GM04504 (cell line): ENCODE measurements around the gene KLHL40.
"Not testable (repeated sequence)": the region's sequence is repeated elsewhere in the genome, so short reads cannot be mapped to it uniquely, and the experiment has no call there.

ENCODE experiments used
- DNase-seq: peaks from one replicate; pipeline ENCODE4 v3.0.0-alpha.2; 2012; ENCODE audit warnings: low read depth

Gene KLHL40

GRCh38 chr3:42705058-42705767 lies 19.9 kb downstream of the KLHL40 start:
- no peak for DNase-seq

- DNase-seq: no peak
Observed at GRCh38 chr3:42705962-42706585, 20.7 kb downstream of the KLHL40 start.

GRCh38 chr3:42706721-42707619 lies 21.6 kb downstream of the KLHL40 start:
- no peak for DNase-seq

- no peak for DNase-seq
Observed at GRCh38 chr3:42707620-42708355, 22.5 kb downstream of the KLHL40 start.

GRCh38 chr3:42708611-42709151 lies 23.3 kb downstream of the KLHL40 start:
- no peak for DNase-seq

- DNase-seq: no peak
Observed at GRCh38 chr3:42709621-42710020, 24.3 kb downstream of the KLHL40 start.

- DNase-seq: no peak
Observed at GRCh38 chr3:42710323-42711021, 25.1 kb downstream of the KLHL40 start.

GRCh38 chr3:42711491-42712343 lies 26.4 kb downstream of the KLHL40 start:
- no peak for DNase-seq

- DNase-seq: no peak
Observed at GRCh38 chr3:42712344-42712648, 27.0 kb downstream of the KLHL40 start.

GRCh38 chr3:42712688-42713372 lies 27.5 kb downstream of the KLHL40 start:
- DNase-seq: no peak

GRCh38 chr3:42713747-42714146 lies 28.4 kb downstream of the KLHL40 start:
- no peak for DNase-seq

GRCh38 chr3:42714171-42714852 lies 29.0 kb downstream of the KLHL40 start:
- DNase-seq: no peak

GRCh38 chr3:42717306-42717705 lies 32.0 kb downstream of the KLHL40 start:
- no peak for DNase-seq

- DNase-seq: no peak
Observed at GRCh38 chr3:42718338-42718737, 33.0 kb downstream of the KLHL40 start.

- DNase-seq: no peak
Observed at GRCh38 chr3:42719002-42719401, 33.7 kb downstream of the KLHL40 start.

- DNase-seq: no peak
Observed at GRCh38 chr3:42720126-42720525, 34.8 kb downstream of the KLHL40 start.

- DNase-seq: no peak
Observed at GRCh38 chr3:42721690-42722089, 36.4 kb downstream of the KLHL40 start.

- not testable (repeated sequence) for DNase-seq
Observed at GRCh38 chr3:42722442-42722841, 37.1 kb downstream of the KLHL40 start.

- DNase-seq: no peak
Observed at GRCh38 chr3:42723219-42723618, 37.9 kb downstream of the KLHL40 start.
